Skin epidermis (tissue), 12 donors: ENCODE results near the gene TINAGL1.
A peak's percentile ranks its signal among the peaks of the same experiment; 100 is the strongest.

Source experiments
- H3K27ac ChIP-seq, 21 experiments: fragments of 200-600 bp; sonication (generic) in 11 of 21; one replicate each; pipeline ENCODE4 v1.5.0; 2020; ENCODE audit warnings: mild to moderate bottlenecking in 3 of 21, inconsistent platforms in 2 of 21, moderate library complexity in 2 of 21
- H3K4me3 ChIP-seq, 7 experiments: fragments of 200-600 bp; sonication (generic) in 2 of 7; one replicate each; pipeline ENCODE4 v1.5.0; 2020; ENCODE audit warnings: inconsistent platforms in 2 of 7, mild to moderate bottlenecking in 2 of 7, moderate library complexity in 1 of 7

TINAGL1 gene

DNA sequence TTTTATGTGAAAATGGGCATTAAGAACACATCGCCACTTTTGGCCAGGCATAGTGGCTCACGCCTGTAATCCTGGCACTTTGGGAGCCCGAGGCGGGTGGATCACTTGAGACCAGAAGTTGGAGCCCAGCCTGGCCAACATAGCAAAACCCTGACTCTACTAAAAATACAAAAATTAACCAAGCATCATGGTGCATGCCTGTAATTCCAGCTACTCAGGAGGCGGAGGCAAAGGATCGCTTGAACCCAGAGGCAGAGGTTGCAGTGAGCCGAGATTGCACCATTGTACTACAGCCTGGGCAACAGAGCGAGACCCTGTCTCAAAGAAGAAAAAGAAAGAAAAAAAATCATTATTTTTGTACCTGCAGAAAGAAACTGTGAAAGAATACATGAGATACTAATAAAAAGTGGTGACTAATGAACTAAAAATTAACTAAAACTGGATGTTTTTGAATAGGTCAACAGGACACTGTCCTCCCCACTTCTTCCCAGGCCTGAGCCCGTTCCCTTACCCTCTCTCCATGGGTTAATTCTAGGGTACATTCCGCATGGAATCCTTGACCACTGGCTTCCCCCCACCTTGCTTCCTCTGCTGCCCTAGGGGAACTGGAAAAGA is 8.3 kb upstream of the TINAGL1 start:
- Histone ChIP-seq H3K27ac (no peak overlapping the region), H3K4me3 (no peak overlapping the region)

DNA sequence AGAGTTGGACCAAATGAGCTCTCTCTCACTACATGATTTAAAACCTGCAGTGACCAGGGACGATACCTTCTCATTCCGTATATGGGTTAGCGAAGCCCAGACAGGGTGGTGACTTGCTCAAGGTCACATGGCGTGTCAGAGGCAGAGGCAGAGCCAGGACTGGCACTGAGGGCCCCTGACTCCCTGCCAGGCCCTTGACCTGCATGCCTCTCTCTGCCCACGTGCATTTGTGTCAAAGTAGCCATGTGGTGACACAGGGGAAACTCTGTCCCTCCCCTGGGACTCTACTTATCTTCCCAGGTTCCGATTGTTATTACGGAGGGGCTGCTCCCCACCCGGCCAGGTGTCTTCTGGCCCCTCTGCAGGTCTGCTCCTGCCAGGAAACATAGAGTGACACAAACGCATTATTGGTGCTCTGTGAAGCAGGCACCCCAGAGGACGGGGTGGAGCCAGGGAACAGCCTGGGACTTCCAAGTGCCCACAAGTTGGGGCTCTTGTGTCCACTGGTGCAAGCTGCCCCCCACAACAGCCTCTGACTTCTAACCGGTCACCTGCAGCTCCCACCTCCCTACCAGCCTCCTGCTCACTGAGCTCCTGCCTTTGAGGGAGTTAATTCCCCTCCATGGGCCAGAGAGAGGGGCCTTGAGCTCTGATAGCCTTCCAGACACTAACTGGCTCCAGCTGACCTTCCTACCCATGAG is 7.3 kb upstream of the TINAGL1 start:
- H3K4me3 ChIP-seq, result no peak overlapping the region
- H3K27ac ChIP-seq, result no peak overlapping the region

DNA sequence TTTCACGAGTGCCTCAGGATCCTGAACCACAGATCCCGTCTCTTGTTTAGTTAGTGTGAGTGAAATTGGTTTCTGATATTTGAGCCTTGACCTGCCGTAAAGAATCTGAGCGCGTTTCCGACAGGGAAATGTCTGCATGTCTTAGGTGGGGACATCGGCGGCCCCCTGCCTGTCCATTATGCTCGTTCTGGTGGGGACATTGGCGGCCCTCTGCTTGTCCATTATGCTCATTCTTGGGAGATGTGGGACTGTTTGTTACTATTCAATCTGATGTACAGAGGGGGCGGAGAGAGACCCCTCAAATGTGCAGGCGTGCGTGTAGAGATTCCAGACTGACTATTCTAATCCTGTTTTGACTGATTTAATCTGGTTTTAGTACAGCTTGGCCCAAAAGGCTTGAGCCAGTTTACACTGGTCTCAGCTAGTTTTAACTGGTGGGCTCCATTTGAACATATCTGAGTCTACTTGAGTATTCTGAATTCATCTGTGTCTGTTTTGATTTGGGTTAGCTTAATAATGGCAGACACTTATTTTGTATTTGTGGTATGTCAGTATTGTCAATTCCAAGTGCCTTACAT is 6.6 kb upstream of the TINAGL1 start:
- H3K27ac ChIP-seq, result no peak overlapping the region
- H3K4me3 ChIP-seq, result no peak overlapping the region

DNA sequence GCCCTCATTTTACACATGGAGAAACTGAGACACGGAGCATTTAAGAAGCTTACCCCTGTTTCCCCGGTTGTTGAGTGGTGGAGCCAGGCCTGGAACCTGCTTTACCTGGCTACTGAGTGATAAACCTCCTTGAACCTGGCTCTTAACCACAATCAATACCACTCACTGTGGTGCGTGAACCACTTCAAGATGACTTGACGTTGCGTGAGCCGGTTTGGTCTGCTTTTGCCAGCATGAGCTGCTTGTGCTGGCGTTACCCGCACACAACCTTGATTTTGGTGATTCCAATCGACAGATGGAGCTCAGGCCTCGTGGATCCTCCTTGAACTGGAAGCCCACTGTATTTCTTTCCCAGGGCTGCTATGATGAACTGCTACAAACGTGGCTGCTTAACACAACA is 6.1 kb upstream of the TINAGL1 start:
- Histone ChIP-seq H3K4me3 (no peak overlapping the region), H3K27ac (no peak overlapping the region)

DNA sequence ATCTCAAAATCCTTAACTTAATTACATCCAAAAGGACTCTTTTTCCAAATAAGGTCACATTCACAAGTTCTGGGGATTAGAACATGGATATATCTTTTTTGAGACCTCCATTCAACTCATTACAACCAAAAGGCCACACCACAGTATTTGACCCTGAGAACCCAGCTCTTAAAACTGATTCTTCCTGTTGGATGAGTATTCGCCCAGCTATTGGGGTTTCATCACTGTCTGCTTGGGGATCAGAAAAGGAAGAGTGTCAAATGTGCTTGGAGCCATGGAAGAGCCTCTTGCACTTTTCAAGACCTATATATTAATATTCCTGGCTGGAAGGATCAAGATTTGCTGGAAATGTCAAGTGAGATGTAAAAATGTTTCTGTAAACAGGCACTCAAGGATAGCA is 5.4 kb upstream of the TINAGL1 start:
- Histone ChIP-seq H3K27ac (no peak overlapping the region), H3K4me3 (no peak overlapping the region)

DNA sequence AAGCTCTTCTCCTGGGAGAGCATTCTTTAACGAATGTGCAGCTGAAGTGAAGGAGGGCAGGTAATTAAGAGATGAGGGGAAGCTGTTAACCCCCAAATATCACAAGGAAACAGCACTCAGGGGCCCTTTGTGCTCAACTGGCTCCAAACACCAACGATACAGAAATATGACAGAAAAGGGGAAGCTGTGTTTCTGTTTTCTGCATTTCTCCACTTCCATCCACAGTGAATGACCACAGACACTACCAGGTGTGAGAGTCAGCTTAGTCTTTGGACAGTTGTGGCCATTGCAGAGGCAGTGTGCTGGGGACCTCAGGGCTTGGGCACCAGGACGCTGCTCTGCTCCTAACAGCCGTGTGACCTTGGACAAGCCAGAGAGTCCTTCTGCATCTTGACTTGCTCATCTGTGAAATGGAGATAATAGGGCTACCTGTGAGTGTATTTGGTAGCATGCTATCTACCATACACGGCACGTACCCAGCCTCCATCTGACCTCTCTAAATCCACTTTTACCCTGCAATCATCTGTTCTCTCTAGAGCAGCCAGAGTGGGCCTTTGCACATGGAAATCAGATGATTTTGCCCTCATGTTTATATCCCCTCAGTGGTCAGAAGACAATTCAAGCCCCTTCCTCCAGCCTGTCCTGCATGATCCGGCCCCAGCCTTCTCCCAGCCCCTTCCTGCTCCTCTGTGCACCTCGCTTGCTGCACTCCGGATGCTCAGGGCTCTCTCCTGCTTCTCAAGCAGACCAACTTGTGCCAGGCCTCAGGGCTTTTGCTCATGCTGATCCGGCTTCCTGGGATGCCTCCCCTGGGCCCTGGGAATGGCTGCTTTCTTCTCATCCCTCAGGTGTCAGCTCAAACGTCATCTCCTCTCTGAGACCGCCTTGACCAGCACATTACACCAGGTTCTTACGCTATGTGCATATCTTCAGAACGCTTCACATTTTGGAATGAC is 4.7 kb upstream of the TINAGL1 start:
- Histone ChIP-seq H3K4me3 (no peak overlapping the region), H3K27ac (no peak overlapping the region)

DNA sequence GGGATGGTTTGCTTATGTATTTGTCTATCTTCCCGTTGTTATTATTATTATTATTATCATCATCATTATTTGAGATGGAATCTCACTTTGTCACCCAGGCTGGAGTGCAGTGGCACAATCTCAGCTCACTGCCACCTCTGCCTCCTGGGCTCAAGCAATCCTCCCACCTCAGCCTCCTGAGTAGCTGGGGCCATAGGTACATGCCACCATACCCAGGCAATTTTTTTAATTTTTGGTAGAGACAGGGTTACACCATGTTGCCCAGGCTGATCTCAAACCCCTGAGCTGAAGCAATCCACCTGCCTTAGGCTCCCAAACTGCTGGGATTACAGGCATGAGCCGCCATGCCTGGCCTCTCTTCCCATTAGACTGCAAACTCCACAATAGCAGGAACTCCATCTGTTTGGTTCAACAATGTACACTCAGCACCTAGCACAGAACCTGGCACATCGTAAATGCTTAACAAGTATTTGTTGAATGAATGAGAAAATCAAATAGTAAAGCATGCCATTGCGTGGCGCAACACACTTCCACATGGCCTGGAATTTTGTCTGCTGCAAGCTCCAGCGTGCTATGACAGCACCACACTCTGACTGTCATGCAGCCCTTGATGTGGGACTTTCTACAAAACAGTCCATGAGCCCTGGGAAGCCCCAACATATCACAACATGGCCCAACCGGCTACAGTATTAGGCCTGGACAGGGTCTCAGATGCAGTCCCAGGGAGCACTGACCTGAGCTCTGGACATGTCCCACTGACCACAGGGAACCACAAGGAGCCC is 3.8 kb upstream of the TINAGL1 start:
- peak overlapping the region in 11 of 21 experiments; percentile 11 to 74 (median 67) for H3K27ac ChIP-seq
- H3K4me3 ChIP-seq, result no peak overlapping the region

DNA sequence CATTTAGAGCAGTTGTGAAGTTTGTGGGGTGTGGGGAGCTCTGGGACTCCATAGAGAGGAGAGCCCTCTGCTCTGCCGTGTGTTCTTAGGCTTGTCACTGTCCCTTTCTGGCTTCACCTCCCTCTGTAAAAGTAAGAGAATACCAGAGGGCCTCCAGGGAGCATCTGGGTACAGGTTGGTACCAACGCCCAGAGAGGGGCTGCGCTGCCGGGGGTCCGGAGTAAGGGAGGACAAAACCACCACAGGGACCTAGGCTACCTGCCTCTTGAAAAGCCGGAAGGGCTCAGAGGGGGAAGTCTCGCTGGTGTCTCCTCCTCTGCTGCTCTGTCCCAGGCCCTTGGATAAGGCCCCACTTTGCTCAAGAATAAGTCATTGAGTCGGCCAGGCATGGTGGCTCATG is 3.1 kb upstream of the TINAGL1 start:
- peak overlapping the region in 15 of 21 experiments; percentile 11 to 74 (median 61) for H3K27ac ChIP-seq

DNA sequence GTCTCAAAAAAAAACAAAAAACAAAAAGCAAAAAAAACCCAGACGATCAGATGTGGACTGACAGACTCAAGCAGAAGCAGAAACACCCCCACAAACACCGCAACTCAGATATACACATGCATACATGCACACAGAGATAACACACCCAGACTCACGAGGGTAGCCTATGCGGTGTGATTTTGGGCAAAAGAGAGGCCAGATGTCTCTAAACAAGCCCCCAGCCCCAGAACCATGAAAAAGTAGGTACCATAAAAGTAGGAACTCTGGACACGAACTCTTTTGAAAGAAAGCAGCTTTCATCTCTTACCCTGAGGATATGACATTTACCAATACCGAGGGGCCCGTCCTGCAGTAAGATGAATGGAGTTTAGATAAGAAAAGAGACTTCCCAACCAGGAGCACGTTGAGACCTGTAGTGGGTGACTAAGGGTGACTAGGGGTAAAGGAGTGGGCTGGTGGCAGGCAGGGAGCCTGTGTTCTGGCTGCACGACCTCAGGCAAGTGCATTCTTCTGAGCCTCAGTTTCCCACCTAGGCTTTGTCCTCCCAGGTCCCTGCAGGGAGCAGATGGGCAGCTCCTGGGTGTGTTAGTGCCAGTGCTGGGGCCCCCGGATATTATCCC is 1.5 kb upstream of the TINAGL1 start:
- peak overlapping the region in 16 of 21 experiments; percentile 22 to 80 (median 68) for H3K27ac ChIP-seq
- no peak overlapping the region for H3K4me3 ChIP-seq

More for the DNA sequence above, 3.1 kb upstream of the TINAGL1 start:
- no peak overlapping the region for H3K4me3 ChIP-seq

DNA sequence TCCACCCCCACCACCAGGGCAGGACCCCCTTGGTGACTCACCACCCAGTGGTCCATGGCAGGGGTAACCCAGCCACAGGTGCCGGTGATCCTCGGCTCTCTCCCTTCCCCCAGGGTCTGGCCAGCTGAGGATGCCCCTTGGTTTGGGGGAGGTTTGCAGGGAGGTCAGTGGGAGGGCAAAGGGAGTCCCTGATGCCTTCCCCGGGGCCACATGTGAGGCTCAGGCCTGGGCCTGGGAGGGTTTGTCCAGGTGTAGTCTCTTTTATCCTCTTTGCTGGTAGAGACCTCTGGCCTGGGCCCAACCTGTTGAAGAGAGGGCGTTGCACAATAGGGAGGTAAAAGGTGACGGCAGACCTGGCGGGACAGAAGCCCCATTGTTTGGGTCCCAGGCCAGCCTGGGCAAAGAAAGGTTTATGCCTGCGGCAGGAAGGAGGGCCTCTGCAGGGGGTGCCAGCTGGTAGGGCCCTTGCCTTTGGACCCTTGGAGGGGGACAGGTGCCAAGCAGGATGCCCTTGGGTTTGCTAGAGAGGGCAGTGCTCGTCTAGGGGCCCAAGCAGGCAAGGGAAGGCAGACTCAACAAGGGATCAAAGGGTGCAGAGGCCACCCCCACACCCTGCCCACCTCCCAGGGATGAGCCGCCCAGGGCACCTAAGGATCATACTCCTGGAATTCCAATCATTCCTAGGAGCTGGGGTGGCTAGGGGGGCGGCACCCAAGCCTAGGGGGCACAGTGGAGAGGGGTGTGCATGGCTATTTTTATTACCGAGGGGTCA is 760 bp upstream of the TINAGL1 start:
- peak overlapping the region in 17 of 21 experiments; percentile 4 to 80 (median 68) for H3K27ac ChIP-seq
- peak overlapping the region in 4 of 7 experiments; percentile 33 to 52 (median 44) for H3K4me3 ChIP-seq

DNA sequence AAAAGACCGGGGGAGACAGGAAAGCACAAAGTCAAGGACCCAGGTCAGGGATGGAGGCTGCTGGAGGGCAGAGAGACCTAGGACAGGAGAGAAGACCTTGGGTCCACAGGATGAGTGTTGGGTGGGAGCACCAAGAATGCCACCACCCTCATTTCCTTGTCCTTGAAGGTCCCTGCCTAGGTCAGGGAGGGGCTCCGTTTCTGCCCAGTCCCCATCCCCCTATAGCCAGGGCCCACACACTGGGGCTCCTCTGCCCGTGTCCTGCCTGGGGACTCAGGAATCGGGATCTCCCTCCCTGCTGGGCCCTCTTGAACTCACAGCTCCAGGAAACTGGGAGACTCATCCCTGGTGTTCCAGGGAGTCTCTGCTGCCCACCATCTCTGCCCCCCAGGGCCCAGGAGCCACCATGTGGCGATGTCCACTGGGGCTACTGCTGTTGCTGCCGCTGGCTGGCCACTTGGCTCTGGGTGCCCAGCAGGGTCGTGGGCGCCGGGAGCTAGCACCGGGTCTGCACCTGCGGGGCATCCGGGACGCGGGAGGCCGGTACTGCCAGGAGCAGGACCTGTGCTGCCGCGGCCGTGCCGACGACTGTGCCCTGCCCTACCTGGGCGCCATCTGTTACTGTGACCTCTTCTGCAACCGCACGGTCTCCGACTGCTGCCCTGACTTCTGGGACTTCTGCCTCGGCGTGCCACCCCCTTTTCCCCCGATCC is 584 bp downstream of the TINAGL1 start:
- H3K4me3 ChIP-seq, result peak overlapping the region; percentile 32 to 52 (median 36)
- H3K27ac ChIP-seq, result peak overlapping the region in 18 of 21 experiments; percentile 33 to 80 (median 71)

DNA sequence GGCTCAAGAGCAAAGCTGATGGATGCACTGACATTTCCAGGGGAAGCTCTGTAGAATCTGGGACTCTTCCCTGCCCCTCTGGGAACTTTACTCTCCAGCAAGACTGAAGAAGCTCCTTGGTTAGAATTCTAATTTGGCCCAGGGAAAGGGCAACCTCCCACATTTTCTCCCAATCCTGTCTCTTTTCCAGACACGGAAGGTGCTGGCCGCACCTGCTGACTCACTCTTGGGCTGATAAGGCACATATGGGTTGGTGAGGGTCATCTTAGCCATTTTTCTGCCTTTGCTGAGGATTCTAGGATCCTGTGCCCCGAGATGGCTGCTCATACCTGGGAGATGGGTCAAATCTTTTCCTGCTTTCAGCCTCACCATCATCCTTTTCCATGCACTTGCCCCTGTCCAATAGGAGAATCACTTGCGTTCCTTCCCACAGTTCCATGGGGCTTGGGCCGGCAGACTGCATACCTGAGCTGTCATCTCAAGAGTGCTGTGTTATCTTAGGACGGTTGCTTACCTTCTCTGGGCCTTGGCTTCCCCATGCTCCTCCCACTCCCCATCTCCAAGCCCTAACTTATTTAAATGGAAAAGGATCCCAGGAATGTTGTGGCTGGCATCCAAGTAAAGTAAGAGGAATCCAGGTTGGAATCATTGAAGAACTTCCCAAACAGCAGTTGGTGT is 1.3 kb downstream of the TINAGL1 start:
- peak overlapping the region; percentile 32 to 52 (median 36) for H3K4me3 ChIP-seq
- H3K27ac ChIP-seq, result peak overlapping the region in 14 of 21 experiments; percentile 39 to 80 (median 73)

DNA sequence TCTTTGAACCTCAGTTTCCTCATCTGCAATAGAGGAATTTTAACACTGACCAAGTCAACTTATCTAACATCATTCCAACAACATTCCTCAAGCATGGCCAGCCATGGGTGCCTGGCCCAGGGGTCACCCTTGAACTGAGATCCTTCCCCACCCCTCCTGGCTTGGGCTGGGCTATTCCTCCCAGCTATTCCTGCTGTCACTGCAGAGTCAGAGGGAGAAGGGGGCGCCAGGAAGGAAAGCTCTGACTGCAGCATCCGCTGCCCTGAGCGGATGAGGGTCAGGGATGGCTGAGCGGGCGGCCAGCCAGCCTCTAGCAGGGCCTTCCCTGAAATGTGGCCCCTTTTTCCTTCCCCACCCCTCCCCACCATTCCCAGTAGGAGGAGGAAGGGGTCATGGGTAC is 3.1 kb downstream of the TINAGL1 start:
- Histone ChIP-seq H3K27ac (peak overlapping the region in 12 of 21 experiments; percentile 6 to 67 (median 56)), H3K4me3 (peak overlapping the region in 2 of 7 experiments; percentile 14 to 15)

DNA sequence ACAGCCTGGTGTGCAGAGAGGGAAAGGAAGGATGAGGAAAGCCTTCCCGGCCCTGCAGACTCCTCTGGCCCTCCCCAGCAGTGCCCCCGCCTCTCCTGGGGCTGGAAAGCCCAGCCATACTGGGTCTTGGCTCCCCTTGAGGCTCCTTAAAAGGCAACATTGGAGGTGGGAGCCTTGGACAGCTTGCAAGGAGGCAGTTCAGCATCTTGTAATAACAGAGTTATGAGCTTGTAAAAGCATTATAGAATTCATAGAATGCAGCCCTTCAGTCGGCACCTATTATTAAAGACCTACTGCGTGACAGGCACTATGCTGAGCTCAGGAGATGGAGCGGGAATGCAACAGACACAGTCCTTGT is 4.2 kb downstream of the TINAGL1 start:
- H3K4me3 ChIP-seq, result no peak overlapping the region
- peak overlapping the region in 10 of 21 experiments; percentile 0 to 66 (median 46) for H3K27ac ChIP-seq

DNA sequence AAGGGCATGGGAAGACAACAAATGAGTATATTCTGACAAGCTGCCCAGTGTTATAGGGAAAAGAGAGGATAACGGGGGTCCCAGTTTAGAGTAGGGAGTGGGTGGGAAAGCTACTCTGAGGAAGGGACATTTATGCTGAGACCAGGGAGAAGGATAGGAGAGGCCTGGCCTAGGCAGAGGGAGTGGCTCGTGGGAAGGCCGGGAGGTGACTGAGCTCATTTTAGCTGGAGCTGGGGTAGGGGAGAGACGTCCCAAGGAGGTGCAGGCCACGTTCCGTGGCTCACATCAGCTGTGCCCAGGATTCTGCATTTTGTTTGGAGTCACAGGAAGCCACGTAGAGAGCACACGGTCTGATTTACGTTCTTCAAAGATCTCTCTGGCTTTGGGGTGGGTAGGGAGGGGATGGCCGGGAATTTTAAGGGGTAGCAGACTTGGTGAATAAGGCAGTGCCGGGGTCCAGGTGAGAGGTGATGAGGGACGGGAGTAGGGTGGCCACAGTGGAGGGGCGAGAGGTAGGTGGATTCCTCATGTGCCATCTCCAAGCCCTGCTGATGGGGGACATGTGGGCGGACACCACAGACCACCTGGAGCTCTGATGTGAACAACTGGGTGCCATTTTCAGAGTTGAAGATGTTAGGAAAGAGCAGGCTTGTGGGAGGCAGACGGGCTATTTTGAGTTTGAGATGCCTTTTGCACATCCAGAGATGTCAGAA is 4.7 kb downstream of the TINAGL1 start:
- peak overlapping the region in 7 of 21 experiments; percentile 38 to 66 (median 49) for H3K27ac ChIP-seq
- H3K4me3 ChIP-seq, result no peak overlapping the region
